Adrenal gland (tissue), 5 donors: ENCODE data around the gene LORICRIN.
A peak's percentile ranks its signal among the peaks of the same experiment; 100 is the strongest.
"Not testable (repeated sequence)": the region's sequence is repeated elsewhere in the genome, so short reads cannot be mapped to it uniquely, and the experiment has no call there.

Experiments
- POLR2A ChIP-seq, 2 donors: fragments of 450-650 bp; IDR thresholded peaks; one replicate each; pipeline ENCODE4 v1.6.1; 2017; ENCODE audit warnings: antibody characterized with exemption in 2 of 2, mild to moderate bottlenecking in 2 of 2, moderate library complexity in 1 of 2
- TF ChIP-seq, protein P1 (sequence below), 6 experiments: fragments of 450-650 bp in 4 of 6; fragments of 200-600 bp in 2 of 6; sonication (generic) in 1 of 6; IDR thresholded peaks; 1 replicate in 5 of 6; 2 replicates in 1 of 6; pipeline versions ENCODE4 v1.5.1 to v1.8.0; 2016 to 2021; ENCODE audit warnings: antibody characterized with exemption in 6 of 6, mild to moderate bottlenecking in 2 of 6, moderate library complexity in 1 of 6
- donor health status: DM: no; HTN: no; CAD: no.

- TF ChIP-seq, protein P1, sequence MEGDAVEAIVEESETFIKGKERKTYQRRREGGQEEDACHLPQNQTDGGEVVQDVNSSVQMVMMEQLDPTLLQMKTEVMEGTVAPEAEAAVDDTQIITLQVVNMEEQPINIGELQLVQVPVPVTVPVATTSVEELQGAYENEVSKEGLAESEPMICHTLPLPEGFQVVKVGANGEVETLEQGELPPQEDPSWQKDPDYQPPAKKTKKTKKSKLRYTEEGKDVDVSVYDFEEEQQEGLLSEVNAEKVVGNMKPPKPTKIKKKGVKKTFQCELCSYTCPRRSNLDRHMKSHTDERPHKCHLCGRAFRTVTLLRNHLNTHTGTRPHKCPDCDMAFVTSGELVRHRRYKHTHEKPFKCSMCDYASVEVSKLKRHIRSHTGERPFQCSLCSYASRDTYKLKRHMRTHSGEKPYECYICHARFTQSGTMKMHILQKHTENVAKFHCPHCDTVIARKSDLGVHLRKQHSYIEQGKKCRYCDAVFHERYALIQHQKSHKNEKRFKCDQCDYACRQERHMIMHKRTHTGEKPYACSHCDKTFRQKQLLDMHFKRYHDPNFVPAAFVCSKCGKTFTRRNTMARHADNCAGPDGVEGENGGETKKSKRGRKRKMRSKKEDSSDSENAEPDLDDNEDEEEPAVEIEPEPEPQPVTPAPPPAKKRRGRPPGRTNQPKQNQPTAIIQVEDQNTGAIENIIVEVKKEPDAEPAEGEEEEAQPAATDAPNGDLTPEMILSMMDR (IDR thresholded peaks at IDR 0.05), result peak; percentile 63 to 73 (median 66)
- TF ChIP-seq POLR2A (IDR thresholded peaks at IDR 0.05), result not testable (repeated sequence)
These were observed 36.2 kb upstream of the LORICRIN start for GRCh38 chr1:153223040-153223891.
